Activated CD8-positive, alpha-beta memory T cell treated with anti-CD3 and anti-CD28 coated beads, Interleukin-2, amount 50 U/mL, for 4 hours (primary cell): ENCODE data around the gene CACNA2D3.

Experiments used
- DNase-seq: peaks from one replicate; pipeline ENCODE4 v3.0.0-alpha.2; 2020

CACNA2D3 gene

DNA sequence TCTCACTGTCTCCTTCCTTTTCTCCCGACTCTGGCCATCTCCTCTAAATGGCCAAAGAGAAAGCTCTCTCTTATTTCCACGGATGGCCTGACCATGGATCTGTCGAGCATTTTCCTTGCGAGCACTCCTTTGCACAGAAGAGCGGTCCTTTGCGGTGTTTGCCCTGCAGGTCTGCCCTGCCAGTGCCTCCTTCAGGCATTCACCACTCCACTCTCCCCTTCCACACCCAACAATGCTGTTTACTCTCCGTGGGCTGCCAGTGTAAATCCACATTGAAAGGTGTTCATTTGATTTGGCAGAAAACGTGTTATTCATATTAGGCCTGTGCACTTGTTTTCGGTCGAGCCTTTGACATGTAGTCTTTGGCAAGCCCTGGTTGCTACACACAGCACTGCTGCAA, 49.6 kb downstream of the CACNA2D3 start:
- no peak for DNase-seq

DNA sequence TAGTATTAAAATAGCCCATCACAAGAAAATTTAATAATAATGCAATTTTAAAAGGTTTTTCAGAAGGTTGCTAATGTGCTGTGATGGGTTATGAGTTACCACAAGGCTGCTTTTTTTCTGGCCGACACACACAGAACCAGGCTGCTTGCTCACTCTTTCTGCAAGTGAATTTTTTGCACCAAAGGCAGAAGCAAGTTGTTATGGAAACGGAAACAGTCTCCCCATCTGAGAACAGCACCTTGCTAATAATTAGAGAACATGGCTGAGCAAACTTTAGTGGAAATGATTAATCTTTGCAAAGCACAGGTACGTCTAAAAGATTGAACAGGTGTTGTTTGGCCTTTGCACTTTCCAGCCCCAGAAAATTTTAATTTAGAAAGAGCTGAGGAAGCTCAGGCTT, 51.0 kb downstream of the CACNA2D3 start:
- DNase-seq, result no peak

DNA sequence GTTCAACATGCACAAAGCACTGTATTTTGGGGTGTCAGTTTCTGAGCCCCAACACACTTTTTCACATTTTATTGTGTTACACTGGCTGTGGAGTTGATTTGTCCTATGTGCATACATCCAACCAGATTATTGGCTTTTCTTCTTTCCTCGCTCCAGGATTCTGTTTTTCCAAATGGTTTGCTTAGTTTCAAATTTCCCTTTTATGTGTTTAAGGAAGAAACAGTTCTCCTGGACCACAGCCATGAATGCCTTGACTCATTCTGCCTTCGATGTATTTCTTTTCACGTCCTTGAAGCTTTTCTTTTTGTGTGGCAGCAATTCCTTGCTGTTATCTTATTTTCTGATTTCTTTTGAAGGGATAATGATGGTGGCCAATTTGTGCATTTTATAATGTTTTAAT, 53.8 kb downstream of the CACNA2D3 start:
- no peak for DNase-seq

DNA sequence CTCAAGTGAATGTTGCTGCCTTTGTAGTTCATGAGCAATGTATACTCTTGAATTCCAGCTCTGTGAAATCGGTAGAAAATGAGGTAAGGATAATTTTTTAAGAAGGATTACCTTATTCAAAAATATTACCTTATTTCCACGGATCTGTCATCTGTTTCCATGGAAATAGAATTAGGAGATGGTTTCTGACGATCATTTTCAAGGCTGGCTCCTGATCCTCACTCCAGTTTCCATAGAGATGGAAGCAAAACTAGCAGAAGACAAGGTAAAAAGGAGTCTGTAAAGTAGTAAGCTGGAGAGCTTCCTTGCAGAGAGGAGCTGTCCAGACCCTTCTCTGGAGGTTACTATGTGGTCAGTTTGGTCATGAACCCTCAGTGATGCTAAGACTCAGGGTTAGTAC, 55.5 kb downstream of the CACNA2D3 start:
- no peak for DNase-seq

DNA sequence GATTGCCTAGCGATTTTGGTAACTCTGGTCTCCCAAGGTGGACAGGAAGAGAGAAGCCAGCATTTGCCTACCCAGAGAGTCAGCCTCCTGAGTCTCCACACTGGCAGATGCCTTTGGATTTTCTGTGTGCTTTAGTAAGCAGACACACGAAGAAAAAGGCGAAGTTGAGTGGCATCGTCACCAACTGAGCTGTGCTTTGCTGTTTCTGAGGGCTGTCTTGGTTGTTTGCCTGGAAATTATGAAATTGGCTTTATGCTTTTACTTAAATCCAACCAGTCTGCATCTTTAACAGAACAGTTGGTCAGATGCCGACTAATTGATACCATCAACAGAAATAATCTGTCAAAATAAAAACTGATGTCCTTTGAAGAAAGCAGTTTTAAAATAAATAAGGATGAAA, 56.0 kb downstream of the CACNA2D3 start:
- DNase-seq, result no peak

DNA sequence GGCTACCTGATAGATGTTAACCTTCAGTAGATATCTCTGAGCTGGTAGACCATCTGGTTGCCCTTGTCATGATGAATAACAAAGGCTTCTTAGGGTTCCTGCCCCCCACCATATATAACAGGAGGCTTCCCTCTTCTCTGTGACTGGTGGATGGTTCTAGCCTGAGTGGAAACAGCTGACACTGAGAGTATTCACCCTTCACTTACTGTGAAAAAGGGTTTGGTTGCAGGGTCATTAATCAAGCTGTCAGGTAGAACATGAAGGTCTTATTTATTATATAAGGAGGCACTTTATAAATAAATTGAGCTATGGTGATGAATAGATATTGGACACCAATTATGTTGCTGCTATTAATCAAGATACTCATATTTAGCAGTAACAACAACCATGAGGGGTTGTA, 58.6 kb downstream of the CACNA2D3 start:
- no peak for DNase-seq

DNA sequence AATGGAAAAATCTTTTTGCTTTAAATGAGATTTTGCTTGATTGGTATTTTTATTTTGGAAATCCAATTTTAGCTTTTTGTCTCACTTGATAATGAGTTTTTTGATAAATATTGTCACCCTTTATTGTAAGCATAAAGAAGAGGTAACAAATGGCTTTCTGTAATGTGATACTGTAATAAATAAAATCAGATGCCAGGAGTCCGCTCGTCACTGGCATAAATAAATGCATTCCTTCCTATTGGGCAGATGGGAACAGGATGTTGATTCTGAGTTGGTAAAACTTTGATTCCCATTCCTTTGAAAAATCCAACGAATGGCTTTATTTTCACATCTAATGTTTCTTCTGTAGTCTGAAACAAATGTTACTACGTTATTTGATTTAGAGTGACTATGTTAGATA, 59.9 kb downstream of the CACNA2D3 start:
- no peak for DNase-seq

DNA sequence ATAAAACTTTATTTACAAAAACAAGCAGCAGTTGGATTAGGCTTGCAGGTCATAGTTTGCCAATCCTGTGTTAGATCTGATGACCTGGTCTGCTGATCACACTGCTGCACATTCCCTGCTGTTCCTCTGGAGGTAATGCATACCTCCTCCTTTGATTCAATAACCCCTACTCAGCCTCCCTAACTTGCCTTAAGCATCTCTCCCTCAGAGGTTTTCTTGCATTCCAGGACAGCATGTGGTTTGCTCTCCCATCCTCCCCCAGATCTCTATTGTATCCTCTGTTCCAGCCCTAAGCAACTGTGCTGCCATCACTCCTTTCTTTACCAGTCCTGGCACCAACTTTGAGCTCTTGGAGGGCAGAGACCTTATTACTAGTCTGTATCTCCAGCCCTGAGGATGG, 63.4 kb downstream of the CACNA2D3 start:
- no peak for DNase-seq

DNA sequence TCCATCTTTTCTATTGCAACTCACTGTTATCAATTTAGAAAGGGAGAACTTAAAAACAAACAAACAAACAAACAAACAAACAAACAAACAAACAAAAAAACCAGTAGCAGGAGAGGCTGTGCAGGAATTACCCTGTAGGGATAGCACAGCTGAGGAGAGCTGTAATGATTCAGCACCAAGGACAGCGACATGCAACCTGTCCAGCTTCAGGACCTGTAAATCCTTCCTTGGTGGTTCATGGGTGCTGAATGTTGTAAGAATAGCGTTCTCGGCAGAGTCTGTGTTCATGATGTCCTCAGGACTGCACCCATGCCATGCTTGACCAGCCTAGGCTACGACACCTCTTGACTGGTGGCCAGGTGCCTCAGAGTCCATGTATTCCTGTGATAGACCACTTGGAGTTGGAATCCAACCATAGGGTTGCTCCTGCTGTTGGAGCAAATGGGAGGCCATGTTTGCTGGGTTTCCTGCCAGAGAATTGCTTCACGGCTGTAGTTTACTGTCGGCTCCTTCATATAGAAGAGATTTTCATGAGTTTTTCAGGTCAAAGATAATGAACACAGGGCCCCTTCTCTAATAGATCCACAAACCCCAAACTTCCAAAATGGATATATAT, 65.9 kb downstream of the CACNA2D3 start:
- DNase-seq, result no peak

DNA sequence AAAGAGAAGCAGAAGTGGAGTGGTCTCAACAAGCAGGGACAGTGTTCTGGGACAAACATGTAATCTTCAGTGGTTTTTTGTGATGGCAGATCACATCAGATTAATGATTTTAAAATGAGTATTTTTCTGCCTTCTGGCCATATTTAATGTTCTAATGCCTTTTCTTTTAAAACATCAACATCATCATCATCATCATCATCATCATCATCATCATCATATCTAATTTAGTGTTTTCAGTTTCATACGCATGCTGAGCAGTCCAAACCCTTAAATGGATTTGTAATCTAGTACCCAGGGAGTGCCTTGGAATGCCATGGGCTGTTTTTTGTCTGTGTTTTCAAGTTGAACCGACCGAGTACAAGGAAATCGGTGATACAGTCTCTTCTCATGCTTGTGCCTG, 68.9 kb downstream of the CACNA2D3 start:
- DNase-seq, result no peak

DNA sequence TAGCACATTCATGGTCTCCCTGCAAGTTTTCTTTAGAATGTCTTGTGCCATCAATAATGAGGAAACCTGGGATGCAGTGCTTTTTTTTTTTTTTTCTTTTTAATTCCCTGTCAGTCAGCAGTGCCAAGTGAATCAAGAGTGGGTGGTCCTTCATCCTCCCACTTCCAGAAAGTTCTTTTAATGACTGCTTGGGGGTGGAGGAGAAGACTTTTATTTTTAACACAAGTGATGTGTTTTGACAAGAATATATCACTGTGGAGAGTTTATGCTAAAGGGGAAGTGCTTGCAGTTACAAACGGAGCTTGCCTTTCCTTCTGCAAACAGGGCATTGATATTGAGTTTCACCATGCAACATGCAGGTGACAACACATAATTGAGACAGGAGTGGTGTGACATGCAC, 69.7 kb downstream of the CACNA2D3 start:
- DNase-seq, result no peak

DNA sequence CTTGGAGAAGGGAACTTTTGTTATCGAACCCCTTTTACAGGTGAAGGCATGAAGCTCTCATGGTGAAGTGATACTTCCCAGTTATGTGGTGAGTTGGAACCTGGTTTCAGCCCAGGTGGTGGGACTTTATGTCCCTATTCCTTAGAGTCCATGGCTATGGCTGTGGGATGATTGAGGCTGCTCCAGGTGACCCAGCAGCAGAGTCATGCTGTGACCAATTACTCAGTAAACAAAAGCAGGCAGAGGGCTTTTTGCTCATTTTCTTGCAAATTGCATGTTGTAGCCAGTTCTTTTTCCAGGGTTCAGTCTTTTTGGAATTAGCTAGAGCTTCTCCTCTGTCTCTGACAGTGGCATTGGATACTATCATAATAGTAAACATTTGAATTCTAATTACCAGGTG, 70.7 kb downstream of the CACNA2D3 start:
- no peak for DNase-seq

DNA sequence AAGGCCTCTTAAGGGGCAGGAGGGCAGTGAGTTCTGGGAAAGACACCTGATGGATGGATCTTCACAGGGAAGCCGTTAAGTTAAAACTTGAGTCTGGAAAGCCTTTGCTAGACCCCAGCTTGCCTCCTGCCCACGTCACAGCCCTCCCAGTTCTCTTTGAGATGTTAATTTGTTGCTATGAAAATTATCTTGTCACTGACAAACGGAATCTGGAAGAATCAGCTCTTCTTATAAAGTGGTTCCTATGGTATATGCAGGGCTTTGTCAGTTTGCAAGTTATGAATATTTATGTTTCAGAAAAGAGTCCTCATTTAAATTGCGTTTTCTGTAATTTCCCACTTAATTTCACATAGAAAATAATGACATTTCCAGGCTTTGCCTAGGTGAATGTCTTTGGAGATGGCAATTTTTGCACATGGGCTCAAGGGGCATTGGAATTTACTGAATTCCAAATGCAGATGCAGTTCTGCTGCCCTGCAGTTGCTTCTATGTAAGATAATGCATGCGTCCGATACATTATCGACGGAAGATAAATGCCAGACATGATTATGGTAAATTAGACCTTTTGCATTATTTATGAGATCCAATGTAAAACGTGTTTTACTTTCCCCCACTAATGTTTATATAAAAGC, 74.1 kb downstream of the CACNA2D3 start:
- DNase-seq, result no peak

DNA sequence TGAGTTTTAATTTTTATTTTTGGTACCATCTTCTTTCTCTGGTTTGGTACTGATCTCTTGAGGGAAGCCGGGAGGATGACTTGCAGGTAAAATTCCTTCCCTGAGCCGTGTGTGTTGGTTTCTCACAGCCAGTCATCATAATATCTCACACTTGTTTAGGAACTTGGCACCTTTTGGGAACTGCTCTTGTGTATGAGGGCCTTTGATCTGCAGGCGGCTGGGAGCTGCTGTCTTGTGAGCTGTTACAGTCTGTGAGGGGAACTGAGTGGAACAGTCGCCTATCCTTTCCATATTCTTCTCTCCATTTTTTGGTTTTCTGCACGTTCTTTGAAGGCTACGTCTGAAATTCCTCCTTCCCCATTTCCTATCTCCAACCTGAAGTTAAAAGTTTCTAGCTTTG, 75.2 kb downstream of the CACNA2D3 start:
- DNase-seq, result no peak

DNA sequence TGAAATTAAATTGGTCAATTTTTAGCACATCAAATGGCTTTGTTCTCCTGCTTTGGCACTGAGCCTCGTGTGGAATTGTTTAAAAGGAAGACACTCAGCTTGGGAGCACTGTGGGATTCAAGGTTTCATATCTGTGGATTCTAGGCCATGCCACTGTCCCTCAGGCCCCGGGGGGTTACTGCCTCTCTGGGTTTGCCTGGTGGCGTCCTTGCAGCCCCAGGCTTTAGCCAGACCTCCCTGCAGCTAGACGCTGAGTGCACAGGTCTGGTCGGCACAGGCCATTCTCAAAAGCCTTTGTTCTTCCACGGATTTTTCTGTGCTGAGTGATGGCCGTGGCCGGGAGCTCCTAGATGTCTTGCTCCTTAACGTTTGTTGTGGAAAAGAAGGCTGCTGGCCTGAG, 76.2 kb downstream of the CACNA2D3 start:
- no peak for DNase-seq

DNA sequence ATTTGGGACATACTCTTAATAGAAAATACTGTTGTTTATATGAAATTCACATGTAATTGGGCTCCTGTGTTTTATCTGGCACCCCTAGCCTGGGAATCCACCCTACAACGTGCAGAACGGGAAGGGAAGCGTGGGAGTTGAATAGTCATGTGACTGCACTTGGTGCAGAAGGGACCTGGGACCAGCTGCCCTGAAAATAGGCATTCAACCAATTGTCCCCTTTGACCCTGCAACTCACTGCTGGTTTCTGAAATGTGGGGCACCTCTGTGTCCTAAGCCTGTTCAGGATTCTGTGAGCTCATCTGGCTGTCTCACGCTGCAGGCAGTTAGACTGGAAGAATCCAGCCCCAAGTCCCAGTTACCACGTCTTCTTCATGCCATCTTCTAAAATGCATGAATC, 79.7 kb downstream of the CACNA2D3 start:
- no peak for DNase-seq

DNA sequence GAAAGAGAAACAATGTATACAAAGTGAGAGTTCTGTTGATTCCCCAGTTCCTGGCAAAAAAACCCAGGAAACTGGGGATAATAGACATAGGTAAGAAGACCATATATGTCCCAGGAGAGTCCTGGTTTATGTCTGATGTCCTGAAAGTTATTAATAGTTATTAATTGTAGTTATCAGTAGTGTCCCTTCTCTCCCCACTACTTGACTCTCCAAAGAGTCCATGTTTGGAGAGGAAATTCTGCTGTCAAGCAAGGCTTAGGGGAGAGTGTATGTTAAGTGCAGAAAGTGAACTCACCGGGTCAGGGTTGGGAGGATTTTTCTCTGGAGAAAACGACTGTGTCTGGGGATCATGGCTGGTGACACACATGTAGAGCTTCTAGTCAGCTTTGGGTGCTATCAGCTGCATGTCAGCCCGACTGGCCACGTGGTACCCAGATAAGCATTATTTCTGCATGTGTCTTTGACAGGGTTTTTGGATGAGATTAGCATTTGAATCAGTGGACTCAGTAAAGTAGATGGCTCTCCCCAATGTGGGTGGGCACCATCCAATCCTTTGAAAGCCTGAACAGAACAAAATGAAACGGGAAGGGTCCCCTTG, 80.4 kb downstream of the CACNA2D3 start:
- no peak for DNase-seq

DNA sequence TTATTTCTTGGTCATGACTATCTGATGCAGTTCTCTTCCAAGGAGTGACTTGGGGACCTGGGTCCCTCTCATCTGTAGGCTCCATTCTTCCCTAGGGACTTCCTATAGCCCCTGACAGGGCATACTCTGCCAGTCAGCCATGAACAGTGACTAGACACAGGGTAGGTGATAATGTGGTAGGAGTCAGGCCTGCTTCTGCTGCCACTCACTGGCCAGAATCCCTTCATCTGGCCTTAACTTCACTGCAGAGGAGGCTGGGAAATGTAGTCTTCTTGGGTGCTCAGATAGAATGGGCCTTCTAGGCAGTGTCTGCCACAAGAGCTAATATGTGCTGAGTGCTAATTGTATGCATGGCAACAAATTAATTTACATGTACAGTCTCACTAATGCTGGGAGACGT, 84.5 kb downstream of the CACNA2D3 start:
- DNase-seq, result no peak

DNA sequence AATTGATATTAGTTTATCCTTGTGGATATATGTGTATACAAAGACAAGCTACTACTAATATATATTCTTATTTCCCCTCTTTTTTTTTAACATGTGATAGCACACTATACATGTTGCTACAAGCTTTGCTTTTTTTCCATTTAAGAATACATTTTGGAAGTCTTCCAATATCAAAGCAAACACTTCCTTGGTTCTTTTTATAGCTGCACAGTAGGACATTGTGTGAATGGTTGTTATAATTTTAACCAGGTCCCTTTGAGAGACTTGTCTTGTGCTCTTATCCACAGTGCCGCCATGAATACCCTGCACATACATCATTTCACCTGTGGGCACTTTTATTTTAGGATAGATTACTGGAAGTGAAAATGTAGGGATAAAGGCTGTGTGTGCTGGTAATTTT, 88.7 kb downstream of the CACNA2D3 start:
- DNase-seq, result no peak

DNA sequence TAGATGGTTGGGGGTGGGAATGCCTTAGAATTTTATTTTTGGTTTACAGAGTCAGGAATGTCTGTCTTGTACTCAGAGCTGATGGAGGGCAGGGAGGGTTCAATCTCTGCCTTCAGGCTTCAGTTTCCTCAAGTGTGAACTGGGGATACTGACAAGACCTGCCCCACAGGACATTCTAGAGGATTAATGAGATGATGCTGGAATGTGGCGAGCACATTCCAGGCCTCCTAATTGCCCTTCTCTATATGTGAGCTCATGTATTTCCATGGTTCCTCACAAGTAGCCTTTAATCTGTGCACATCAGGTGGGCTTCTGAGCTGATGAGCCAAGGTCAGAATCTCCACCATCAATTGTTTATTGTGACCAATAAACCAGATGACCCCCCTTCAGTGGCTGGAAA, 90.4 kb downstream of the CACNA2D3 start:
- no peak for DNase-seq

DNA sequence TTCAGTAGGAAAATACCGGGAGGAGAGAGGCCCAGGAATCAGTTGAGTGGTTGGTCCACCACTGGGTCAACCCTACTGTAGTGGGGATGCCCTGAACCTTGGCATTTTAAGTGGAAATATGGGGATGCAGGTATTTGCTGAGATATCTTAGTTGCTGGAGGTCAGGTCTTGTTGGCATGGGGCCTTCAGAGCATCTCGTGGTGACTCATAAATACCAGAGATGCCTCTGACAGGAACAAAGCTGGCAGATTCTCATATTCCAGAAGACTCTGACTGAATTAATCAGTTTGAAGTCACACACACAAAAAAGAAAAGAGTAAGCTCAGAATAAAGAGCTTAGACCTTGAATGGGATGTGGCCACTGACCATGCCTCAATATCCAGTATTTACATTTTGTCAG, 91.6 kb downstream of the CACNA2D3 start:
- DNase-seq, result no peak

DNA sequence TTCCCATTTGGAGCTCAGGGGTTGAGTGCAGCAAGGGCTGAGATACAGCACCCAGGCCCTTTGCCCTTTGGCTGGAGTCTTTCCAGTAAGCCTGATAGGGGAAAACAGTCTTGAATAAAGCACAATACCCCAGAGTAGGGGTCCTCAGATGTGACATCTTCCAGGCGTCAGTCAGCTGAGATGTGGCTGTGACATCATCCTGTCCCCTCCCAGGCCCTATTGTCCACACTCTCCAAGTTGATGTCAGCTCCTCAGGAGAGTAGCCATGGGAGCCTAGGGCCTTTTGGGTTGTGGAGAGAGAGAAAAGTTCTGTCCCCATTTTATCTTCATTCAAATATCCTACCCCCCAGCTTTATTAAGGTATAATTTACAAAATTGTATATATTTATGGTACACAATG, 92.5 kb downstream of the CACNA2D3 start:
- DNase-seq, result no peak

DNA sequence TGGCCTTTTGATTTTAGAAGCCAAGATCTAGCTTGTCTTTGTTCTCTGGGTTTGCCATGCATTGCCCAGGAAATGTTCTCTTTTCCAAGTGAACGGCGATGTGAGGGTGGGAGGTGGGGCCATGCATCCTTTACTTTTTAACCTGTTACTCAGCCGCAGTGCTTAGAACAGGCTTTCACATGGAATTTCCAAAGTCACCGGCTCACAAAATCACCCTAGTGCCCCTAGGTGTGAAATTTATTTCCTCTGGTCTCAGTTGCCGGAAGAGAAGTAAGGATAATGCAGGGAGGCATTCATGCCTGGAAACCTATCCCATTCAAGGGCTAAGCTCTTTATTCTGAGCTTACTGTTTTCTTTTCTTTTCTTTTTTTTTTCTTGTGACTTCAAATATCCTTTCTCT, 93.2 kb downstream of the CACNA2D3 start:
- DNase-seq, result no peak

DNA sequence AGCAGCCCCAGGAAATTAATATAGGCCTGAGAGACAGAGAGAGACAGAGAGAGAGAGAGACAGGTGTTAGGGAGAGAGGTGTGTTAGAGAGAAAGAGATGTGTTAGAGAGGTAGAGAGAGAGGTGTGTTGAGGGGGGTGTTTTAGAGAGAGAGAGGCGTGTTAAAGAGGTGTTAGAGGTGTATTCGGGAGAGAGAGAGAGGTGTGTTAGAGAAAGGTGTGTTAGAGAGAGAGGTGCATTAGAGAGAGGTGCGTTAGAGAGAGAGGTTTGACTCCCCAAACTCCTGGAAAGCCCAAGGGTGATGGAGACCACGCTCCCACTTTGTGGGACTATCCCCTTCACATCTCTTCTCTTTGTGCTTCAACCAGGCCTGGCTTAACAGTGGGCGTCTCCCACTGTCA, 95.5 kb downstream of the CACNA2D3 start:
- DNase-seq, result no peak

DNA sequence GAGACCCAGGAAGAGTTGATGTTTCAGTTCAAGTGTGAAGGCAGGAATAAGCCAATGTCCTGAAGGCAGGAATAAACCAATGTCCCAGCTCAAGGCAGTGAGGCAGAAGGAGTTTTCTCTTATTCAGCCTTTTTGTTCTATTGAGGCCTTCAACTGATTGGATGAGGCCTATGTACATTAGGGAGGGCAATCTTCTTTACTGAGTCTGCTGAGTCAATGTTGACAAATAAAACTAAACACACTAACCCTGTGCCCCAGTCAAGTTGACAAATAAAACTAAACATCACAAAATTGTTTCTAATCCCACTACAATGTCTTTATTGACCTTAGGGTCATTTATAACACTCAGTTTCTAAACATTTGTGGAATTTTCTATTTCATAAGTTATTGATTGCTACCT, 100.0 kb downstream of the CACNA2D3 start:
- no peak for DNase-seq
